GM21786 (cell line): ENCODE data around the gene HLA-DQA1.
"Not testable (repeated sequence)": the region's sequence is repeated elsewhere in the genome, so short reads cannot be mapped to it uniquely, and the experiment has no call there.

Source experiments
- ATAC-seq: cut with Tn5 transposase; IDR thresholded peaks from one replicate; pipeline ENCODE4 v1.9.1; 2021; ENCODE audit not compliant: unreplicated experiment

HLA-DQA1 gene

GRCh38 chr6:32637219-32637880 is at the start of gene HLA-DQA1:
HLA-DQA1 (plus strand) TSS chr6:32637406; CDS start chr6:32637459, 53 bp downstream.
- peak; percentile 68 for ATAC-seq

GRCh38 chr6:32588156-32588555 is 49.0 kb upstream of the HLA-DQA1 start:
- ATAC-seq, result no peak

- ATAC-seq, result peak; percentile 94
These were observed 47.4 kb upstream of the HLA-DQA1 start, which contains the start of gene HLA-DRB1 for GRCh38 chr6:32589596-32590449. HLA-DRB1 (minus strand) TSS chr6:32589848; CDS start chr6:32589742, 106 bp downstream.

- not testable (repeated sequence) for ATAC-seq
These were observed 46.5 kb upstream of the HLA-DQA1 start for GRCh38 chr6:32590713-32591112.

- no peak for ATAC-seq
These were observed 40.2 kb upstream of the HLA-DQA1 start for GRCh38 chr6:32597024-32597423.

- ATAC-seq, result no peak
These were observed 34.8 kb upstream of the HLA-DQA1 start for GRCh38 chr6:32602383-32602782.

GRCh38 chr6:32603222-32603621 is 34.0 kb upstream of the HLA-DQA1 start:
- no peak for ATAC-seq

- ATAC-seq, result no peak
These were observed 33.3 kb upstream of the HLA-DQA1 start for GRCh38 chr6:32603888-32604287.

- no peak for ATAC-seq
These were observed 32.8 kb upstream of the HLA-DQA1 start for GRCh38 chr6:32604434-32604877.

- ATAC-seq, result no peak
These were observed 29.8 kb upstream of the HLA-DQA1 start for GRCh38 chr6:32607263-32607987.

GRCh38 chr6:32607988-32608298 is 29.3 kb upstream of the HLA-DQA1 start:
- no peak for ATAC-seq

GRCh38 chr6:32608362-32608761 is 28.8 kb upstream of the HLA-DQA1 start:
- ATAC-seq, result no peak

- no peak for ATAC-seq
These were observed 27.8 kb upstream of the HLA-DQA1 start for GRCh38 chr6:32609391-32609730.

- ATAC-seq, result peak; percentile 90
These were observed 27.2 kb upstream of the HLA-DQA1 start for GRCh38 chr6:32609731-32610640.

- ATAC-seq, result no peak
These were observed 26.4 kb upstream of the HLA-DQA1 start for GRCh38 chr6:32610682-32611296.

- ATAC-seq, result no peak
These were observed 23.7 kb upstream of the HLA-DQA1 start for GRCh38 chr6:32613475-32613874.

GRCh38 chr6:32614366-32615081 is 22.7 kb upstream of the HLA-DQA1 start:
- ATAC-seq, result no peak

GRCh38 chr6:32615885-32616532 is 21.2 kb upstream of the HLA-DQA1 start:
- ATAC-seq, result no peak

GRCh38 chr6:32617751-32618150 is 19.5 kb upstream of the HLA-DQA1 start:
- no peak for ATAC-seq
